Neutrophil (primary cell): ENCODE data around the gene NAPSA.

Experiments
- H3K27ac ChIP-seq: fragments of 200-600 bp; sonication (generic); 2 replicates; pipeline ENCODE4 v1.5.1; 2016; ENCODE audit warnings: mild to moderate bottlenecking, moderate library complexity
- H3K27me3 ChIP-seq: fragments of 200-600 bp; sonication (generic); 2 replicates; pipeline ENCODE4 v1.6.0; 2016; ENCODE audit warnings: mild to moderate bottlenecking
- H3K36me3 ChIP-seq: fragments of 200-600 bp; sonication (generic); 2 replicates; pipeline ENCODE4 v1.5.1; 2017
- H3K4me1 ChIP-seq, 2 experiments: fragments of 200-600 bp in 1 of 2; sonication (generic) in 1 of 2; 1 replicate in 1 of 2; 2 replicates in 1 of 2; pipeline versions ENCODE4 v1.5.1 to v1.6.1; 2013 to 2016; ENCODE audit warnings: low read depth in 1 of 2, low read length in 1 of 2, mild to moderate bottlenecking in 1 of 2, moderate library complexity in 1 of 2; ENCODE audit not compliant: control insufficient read depth in 1 of 2, insufficient read depth in 1 of 2
- H3K4me3 ChIP-seq, 2 experiments: fragments of 200-600 bp in 1 of 2; sonication (generic) in 1 of 2; 1 replicate in 1 of 2; 2 replicates in 1 of 2; pipeline ENCODE4 v1.5.1; 2013 to 2016; ENCODE audit warnings: low read depth in 1 of 2, low read length in 1 of 2, mild to moderate bottlenecking in 1 of 2, moderate library complexity in 1 of 2
- H3K9me3 ChIP-seq: fragments of 200-600 bp; sonication (generic); 2 replicates; pipeline ENCODE4 v1.5.1; 2016
- CTCF ChIP-seq: fragments of 200-600 bp; sonication (generic); IDR thresholded peaks from 2 replicates; pipeline ENCODE4 v1.5.1; 2016; ENCODE audit warnings: antibody characterized with exemption

NAPSA gene

GRCh38 chr19:50387868-50388245 is 22.4 kb upstream of the NAPSA start:
- peak overlapping the region; percentile 42 to 58 for H3K4me3 ChIP-seq
- H3K36me3 ChIP-seq, result peaks cover 4% of the 10 kb centered on the region
- peak overlapping the region; percentile 74 for H3K27ac ChIP-seq
- H3K27me3 ChIP-seq, result no peaks in the 10 kb centered on the region
- no peak for TF ChIP-seq CTCF
- H3K4me1 ChIP-seq, result peaks cover 37 to 41% of the 10 kb centered on the region in 2 experiments
- no peaks in the 10 kb centered on the region for H3K9me3 ChIP-seq

- no peaks in the 10 kb centered on the region for H3K9me3 ChIP-seq
- peaks cover 9% of the 10 kb centered on the region for H3K36me3 ChIP-seq
- peak overlapping the region; percentile 74 for H3K27ac ChIP-seq
- H3K27me3 ChIP-seq, result no peaks in the 10 kb centered on the region
- H3K4me1 ChIP-seq, result peaks cover 37 to 41% of the 10 kb centered on the region in 2 experiments
- peak overlapping the region; percentile 42 to 58 for H3K4me3 ChIP-seq
- TF ChIP-seq CTCF, result no peak
Observed at GRCh38 chr19:50387176-50387867, 21.9 kb upstream of the NAPSA start.

GRCh38 chr19:50384685-50385535 is 19.5 kb upstream of the NAPSA start:
- no peaks in the 10 kb centered on the region for H3K9me3 ChIP-seq
- H3K4me1 ChIP-seq, result peaks cover 37 to 41% of the 10 kb centered on the region in 2 experiments
- peak overlapping the region; percentile 65 to 78 for H3K4me3 ChIP-seq
- peak overlapping the region; percentile 82 for H3K27ac ChIP-seq
- TF ChIP-seq CTCF, result no peak
- peaks cover 33% of the 10 kb centered on the region for H3K36me3 ChIP-seq
- H3K27me3 ChIP-seq, result no peaks in the 10 kb centered on the region

GRCh38 chr19:50383852-50384684 is 18.6 kb upstream of the NAPSA start, which contains the start of gene POLD1:
Gene POLD1, plus strand, starts transcription at chr19:50384347. Its CDS starts 14,505 bp downstream, at chr19:50398852.
- TF ChIP-seq CTCF, result peak; percentile 34
- peak within 1 kb of the TSS; percentile 82 for H3K27ac ChIP-seq
- H3K4me3 ChIP-seq, result peak within 1 kb of the TSS; percentile 65 to 78
- no peaks in the 10 kb centered on the region for H3K9me3 ChIP-seq
- H3K27me3 ChIP-seq, result no peaks in the 10 kb centered on the region
- peaks cover 37 to 41% of the 10 kb centered on the region in 2 experiments for H3K4me1 ChIP-seq
- peaks cover 42% of the 10 kb centered on the region for H3K36me3 ChIP-seq
